Upper lobe of left lung (tissue), 4 donors: ENCODE measurements around the gene ERICH2.

Experiments used
- POLR2AphosphoS5 ChIP-seq, 2 donors: sonication (generic); formaldehyde crosslinking; IDR thresholded peaks; one replicate each; pipeline ENCODE4 v1.5.1; 2017; ENCODE audit warnings: antibody characterized with exemption in 2 of 2
- TF ChIP-seq, protein P1 (sequence below), 6 experiments: fragments of 450-650 bp in 4 of 6; fragments of 200-600 bp in 2 of 6; sonication (generic) in 2 of 6; IDR thresholded peaks; one replicate each; pipeline ENCODE4 v1.5.1; 2016 to 2019; ENCODE audit warnings: antibody characterized with exemption in 6 of 6

- TF ChIP-seq, protein P1, sequence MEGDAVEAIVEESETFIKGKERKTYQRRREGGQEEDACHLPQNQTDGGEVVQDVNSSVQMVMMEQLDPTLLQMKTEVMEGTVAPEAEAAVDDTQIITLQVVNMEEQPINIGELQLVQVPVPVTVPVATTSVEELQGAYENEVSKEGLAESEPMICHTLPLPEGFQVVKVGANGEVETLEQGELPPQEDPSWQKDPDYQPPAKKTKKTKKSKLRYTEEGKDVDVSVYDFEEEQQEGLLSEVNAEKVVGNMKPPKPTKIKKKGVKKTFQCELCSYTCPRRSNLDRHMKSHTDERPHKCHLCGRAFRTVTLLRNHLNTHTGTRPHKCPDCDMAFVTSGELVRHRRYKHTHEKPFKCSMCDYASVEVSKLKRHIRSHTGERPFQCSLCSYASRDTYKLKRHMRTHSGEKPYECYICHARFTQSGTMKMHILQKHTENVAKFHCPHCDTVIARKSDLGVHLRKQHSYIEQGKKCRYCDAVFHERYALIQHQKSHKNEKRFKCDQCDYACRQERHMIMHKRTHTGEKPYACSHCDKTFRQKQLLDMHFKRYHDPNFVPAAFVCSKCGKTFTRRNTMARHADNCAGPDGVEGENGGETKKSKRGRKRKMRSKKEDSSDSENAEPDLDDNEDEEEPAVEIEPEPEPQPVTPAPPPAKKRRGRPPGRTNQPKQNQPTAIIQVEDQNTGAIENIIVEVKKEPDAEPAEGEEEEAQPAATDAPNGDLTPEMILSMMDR (IDR thresholded peaks at IDR 0.05) = no peak
- TF ChIP-seq POLR2AphosphoS5 (IDR thresholded peaks at IDR 0.05) = no peak
These were observed 32.8 kb upstream of the ERICH2 start for GRCh38 chr2:170737406-170737805.
